Activated CD8-positive, alpha-beta memory T cell treated with anti-CD3 and anti-CD28 coated beads, Interleukin-2, amount 10 ng/mL, durations not matched to agents 7 days and 5 days (primary cell): ENCODE results near the gene STK38L. TPM values are rescaled to one million over a fixed set of nuclear protein-coding genes. Genes with fewer than 3 reads are reported as not detected.

Experiments used
- ATAC-seq: fragments of 150-1000 bp; cut with Tn5 transposase; one replicate; pipeline ENCODE4 v1.10.0; 2021; ENCODE audit warnings: moderate library complexity
- CTCF ChIA-PET: fragments of 350-600 bp; sonication (Branson Sonifier 250); formaldehyde crosslinking; loops from one replicate; lab custom pipeline; 2021; ENCODE audit warnings: antibody characterized with exemption; lab: Charles Lee
- DNase-seq: peaks from one replicate; pipeline ENCODE4 v3.0.0-alpha.2; 2020
- H3K27ac Mint-ChIP-seq: one replicate; pipeline ENCODE4 v1.8.0; 2021; ENCODE audit warnings: mild to moderate bottlenecking, mixed read lengths
- H3K27me3 Mint-ChIP-seq: one replicate; pipeline ENCODE4 v1.8.0; 2021; ENCODE audit warnings: mixed read lengths
- H3K36me3 Mint-ChIP-seq: one replicate; pipeline ENCODE4 v1.8.0; 2021; ENCODE audit warnings: mild to moderate bottlenecking, mixed read lengths
- H3K4me1 Mint-ChIP-seq: one replicate; pipeline ENCODE4 v1.8.0; 2021; ENCODE audit warnings: mixed read lengths
- H3K4me3 Mint-ChIP-seq: one replicate; pipeline ENCODE4 v1.8.0; 2021; ENCODE audit warnings: mild to moderate bottlenecking, moderate library complexity, mixed read lengths
- H3K9me3 Mint-ChIP-seq: one replicate; pipeline ENCODE4 v1.8.0; 2022; ENCODE audit warnings: low read depth, mixed read lengths
- total RNA-seq, 2 experiments: library from RNA; stranded (reverse); gene quantifications; one replicate each; pipeline ENCODE4 v1.2.3, GENCODE V29; 2021

STK38L gene
- total RNA-seq, 2 experiments from 2014 or later = 18.7 to 29.4 TPM

DNA sequence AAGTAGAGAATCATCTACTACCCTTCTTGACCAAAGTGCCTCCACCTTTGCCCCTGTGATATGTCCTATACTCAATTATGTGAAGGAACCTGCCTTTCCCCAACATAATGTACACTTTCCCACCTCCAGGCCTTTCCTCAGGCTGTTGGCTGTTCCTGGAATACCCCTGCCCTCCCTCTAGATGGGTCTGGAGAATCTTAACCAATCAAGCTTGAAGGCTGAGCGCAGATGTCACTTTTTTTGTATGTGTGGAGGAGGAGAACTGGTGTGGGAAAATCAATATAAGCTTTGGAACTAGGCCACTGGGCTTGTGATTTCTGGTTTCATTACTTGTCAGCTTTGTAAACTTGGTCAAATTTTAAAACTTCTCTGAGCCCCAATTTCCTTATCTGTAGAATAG is 93.3 kb downstream of the STK38L start:
- H3K27me3 Mint-ChIP-seq = peaks cover 10% of the 10 kb centered on the region
- CTCF ChIA-PET = interaction anchor here (1.2 kb wide), 1 partner anchor 12 kb away, joined by 4 read pairs; no protein-coding TSS in a partner anchor
- H3K27ac Mint-ChIP-seq = no peak overlapping the region
- DNase-seq (no peak), ATAC-seq (no peak)
- H3K4me1 Mint-ChIP-seq = peaks cover 24% of the 10 kb centered on the region
- no peak overlapping the region for H3K4me3 Mint-ChIP-seq
- H3K9me3 Mint-ChIP-seq = no peaks in the 10 kb centered on the region
- peaks cover 8% of the 10 kb centered on the region for H3K36me3 Mint-ChIP-seq

DNA sequence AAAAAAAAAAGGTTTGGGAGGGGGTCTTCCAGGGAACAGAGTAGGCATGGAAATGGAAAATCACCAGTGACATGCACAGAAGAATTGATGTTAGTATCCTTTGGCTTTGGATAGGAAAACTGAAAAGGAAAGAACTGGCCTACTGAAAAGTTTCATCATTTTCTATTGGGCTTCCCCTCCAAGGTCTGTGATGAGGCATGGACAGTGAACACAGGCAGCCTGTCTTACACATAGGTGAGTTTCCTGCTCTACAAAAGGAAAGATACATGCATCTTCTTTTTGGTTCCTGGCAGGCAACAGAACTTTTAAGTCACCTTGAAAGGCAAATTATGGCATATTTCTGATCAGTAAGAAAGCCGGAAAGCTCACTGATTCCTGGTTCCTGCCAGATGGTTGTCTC is 94.4 kb downstream of the STK38L start:
- CTCF ChIA-PET = interaction anchor here (1.2 kb wide), 1 partner anchor 11 kb away, joined by 4 read pairs; no protein-coding TSS in a partner anchor
- no peak for ATAC-seq
- no peak overlapping the region for H3K27ac Mint-ChIP-seq

DNA sequence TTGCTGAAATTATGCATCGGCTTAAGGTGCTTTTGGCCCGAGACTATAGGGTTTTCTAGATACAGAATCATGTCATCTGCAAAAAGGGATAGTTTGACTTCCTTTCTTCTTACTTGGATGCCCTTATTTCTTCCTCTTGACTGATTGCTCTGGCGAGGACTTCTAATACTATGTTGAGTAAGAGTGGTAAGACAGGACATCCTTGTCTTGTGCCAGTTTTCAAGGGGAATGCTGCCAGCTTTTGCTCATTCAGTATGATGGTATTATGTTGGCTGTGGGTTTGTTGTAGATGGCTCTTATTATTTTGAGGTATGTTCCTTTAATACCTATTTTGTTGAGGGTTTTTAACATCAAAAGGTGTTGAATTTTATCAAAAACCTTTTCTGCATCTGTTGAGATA is 96.9 kb downstream of the STK38L start:
- Mint-ChIP-seq H3K4me1 (peaks cover 2% of the 10 kb centered on the region), H3K36me3 (peaks cover 8% of the 10 kb centered on the region), H3K27ac (no peak overlapping the region), H3K9me3 (no peaks in the 10 kb centered on the region), H3K4me3 (no peak overlapping the region), H3K27me3 (peaks cover 3% of the 10 kb centered on the region)
- ATAC-seq (no peak), DNase-seq (no peak)
- CTCF ChIA-PET = no interaction called here

More for the DNA sequence above, 94.4 kb downstream of the STK38L start:
- peaks cover 22% of the 10 kb centered on the region for H3K4me1 Mint-ChIP-seq
- no peak for DNase-seq
- no peak overlapping the region for H3K4me3 Mint-ChIP-seq
- H3K36me3 Mint-ChIP-seq = peaks cover 8% of the 10 kb centered on the region
- peaks cover 10% of the 10 kb centered on the region for H3K27me3 Mint-ChIP-seq
- H3K9me3 Mint-ChIP-seq = no peaks in the 10 kb centered on the region

DNA sequence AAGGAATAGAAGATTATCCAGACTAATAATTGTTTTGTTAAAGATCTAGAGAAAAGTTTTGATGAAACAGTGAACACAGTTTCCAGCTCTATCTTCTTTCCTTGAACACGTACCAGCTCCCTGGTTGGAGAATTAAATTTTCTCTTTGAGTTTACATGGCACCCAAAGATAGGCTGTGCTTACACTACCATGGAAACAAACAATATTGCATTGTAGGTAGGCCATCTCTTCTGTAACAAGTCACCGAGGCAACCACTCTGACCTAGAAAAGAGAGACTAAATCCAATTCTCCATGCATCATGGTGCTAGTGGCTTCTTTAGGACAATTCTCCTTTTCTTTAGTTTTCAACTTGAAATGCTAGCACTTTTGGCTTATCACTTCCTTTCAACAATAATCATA is 98.5 kb downstream of the STK38L start:
- Mint-ChIP-seq H3K27ac (no peak overlapping the region), H3K9me3 (no peaks in the 10 kb centered on the region), H3K36me3 (peaks cover 10% of the 10 kb centered on the region), H3K4me1 (no peaks in the 10 kb centered on the region), H3K27me3 (peaks cover 3% of the 10 kb centered on the region), H3K4me3 (no peak overlapping the region)
- DNase-seq (no peak), ATAC-seq (no peak)
- CTCF ChIA-PET = interaction anchor here (1.8 kb wide), 1 partner anchor 9 kb away, joined by 6 read pairs; no protein-coding TSS in a partner anchor

DNA sequence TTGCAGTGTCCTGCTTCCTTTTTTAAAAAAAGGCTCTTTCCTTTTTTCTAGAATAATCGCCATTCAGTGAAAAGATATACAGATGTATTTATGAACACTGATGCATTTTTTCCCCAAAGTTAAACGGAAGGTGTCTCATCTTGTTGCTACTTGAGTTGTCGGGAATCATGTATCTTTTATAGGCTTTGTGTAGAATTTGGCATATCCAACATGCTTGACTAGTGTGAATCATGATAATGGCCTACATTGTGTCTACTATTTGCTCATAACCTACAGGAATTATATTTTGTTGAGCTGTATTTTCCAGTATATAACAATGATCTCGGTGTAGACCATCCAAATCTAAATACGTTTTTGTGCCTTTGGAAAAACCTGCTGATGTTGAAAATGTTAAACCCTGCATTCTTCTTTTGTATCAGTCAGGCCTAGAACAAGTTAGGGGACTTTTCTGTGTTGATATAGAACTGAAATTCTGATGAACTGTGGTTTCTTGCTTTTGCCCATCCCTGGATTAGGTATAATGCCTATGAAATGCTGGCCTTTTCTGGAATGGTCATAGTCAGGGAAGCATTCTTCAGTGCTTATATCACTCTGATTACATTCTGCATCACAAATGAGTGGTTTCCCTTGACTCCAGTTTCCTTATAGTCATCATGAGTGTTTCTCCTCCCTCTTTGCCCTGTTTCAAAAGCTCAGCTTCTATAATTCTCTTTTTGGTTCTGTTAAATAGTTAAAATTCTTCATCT is 99.3 kb downstream of the STK38L start:
- Mint-ChIP-seq H3K4me1 (no peaks in the 10 kb centered on the region), H3K27ac (no peak overlapping the region), H3K36me3 (peaks cover 8% of the 10 kb centered on the region), H3K27me3 (no peaks in the 10 kb centered on the region), H3K9me3 (no peaks in the 10 kb centered on the region), H3K4me3 (no peak overlapping the region)
- DNase-seq (no peak), ATAC-seq (no peak)
- CTCF ChIA-PET = interaction anchor here (1.8 kb wide), 1 partner anchor 10 kb away, joined by 6 read pairs; no protein-coding TSS in a partner anchor

DNA sequence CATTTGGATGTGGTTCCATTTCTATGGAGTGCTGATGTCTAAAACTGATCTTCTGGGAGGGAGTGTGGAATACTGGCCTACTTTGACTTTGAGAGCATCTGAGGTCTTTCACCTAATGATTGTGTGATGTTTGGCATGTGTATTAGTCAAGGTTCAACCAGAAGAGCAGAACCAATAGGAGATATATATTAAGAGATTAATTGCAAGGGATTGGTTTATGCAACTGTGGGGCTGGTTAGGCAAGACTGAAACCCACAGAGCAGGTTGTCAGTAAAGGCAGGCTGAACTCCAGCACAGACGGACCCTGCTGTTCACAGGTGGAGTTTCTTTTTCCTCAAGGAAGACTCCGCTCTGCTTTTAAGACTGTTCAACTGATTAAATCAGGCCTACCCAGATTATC is 100.2 kb downstream of the STK38L start:
- H3K27ac Mint-ChIP-seq = no peak overlapping the region
- DNase-seq (no peak), ATAC-seq (no peak)
- no peaks in the 10 kb centered on the region for H3K9me3 Mint-ChIP-seq
- no peak overlapping the region for H3K4me3 Mint-ChIP-seq
- no peaks in the 10 kb centered on the region for H3K4me1 Mint-ChIP-seq
- H3K36me3 Mint-ChIP-seq = peaks cover 5% of the 10 kb centered on the region
- H3K27me3 Mint-ChIP-seq = no peaks in the 10 kb centered on the region
- CTCF ChIA-PET = no interaction called here

DNA sequence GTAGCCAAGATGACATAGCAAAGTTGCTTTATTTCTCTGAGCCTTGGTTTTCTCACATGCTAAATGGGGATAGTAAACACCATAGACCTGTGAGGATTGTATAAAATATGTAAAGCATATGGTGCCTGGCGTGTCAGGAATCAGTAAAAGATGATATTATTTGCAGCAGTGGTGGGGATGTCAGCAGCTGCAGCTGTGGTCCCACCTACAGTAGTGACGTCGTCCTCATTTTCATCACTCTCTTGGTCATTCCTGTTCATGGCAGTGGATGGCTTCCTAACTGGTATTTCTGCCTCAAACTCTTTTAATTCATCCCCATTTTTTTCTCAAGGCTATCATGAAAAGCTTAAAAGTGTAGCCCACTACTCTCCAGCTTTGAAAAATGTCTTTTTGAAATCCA is 100.7 kb downstream of the STK38L start:
- no peak for ATAC-seq
- Mint-ChIP-seq H3K27me3 (no peaks in the 10 kb centered on the region), H3K36me3 (peaks cover 5% of the 10 kb centered on the region), H3K27ac (no peak overlapping the region), H3K4me3 (no peak overlapping the region), H3K4me1 (no peaks in the 10 kb centered on the region), H3K9me3 (no peaks in the 10 kb centered on the region)
- CTCF ChIA-PET = no interaction called here
- no peak for DNase-seq

DNA sequence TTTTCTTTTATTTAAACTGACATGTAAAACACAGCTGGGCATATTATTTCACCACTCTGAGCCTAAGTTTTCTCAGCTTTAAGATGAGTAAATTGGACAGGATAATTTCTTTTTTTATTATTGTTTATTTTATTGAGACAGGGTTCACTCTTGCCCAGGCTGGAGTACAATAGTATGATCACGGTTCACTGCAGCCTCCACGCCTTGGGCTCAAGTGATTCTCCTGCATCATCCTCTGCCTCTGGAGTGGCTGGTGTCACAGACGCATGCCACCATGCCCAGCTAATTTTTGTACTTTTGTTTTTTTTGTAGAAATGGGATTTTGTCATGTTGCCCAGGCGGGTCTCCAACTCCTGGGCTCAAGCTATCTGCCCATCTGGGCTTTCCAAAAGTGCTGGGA is 101.3 kb downstream of the STK38L start:
- ATAC-seq = no peak
- CTCF ChIA-PET = no interaction called here
- no peak for DNase-seq

DNA sequence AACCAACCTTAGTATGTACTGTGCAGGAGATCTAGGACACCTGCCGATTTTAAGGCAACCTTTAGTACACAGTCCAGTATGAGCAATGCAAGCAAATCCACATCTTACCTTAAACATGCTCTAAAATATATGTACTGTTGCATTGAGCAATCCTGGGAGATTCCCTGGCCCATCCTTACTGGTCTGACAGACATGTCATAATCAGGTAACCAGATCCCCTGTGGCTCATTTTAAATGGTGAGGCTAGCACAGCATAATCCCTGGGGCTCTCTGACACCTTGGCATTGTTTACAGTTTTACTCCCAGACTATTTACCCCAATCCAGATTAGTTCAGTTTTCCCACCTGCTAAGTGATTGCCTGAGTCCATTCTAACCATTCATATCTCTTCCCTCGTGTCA is 103.7 kb downstream of the STK38L start:
- Mint-ChIP-seq H3K27ac (no peak overlapping the region), H3K4me3 (no peak overlapping the region), H3K9me3 (no peaks in the 10 kb centered on the region), H3K4me1 (no peaks in the 10 kb centered on the region), H3K36me3 (peaks cover 3% of the 10 kb centered on the region), H3K27me3 (no peaks in the 10 kb centered on the region)
- no peak for DNase-seq
- ATAC-seq = no peak
- CTCF ChIA-PET = interaction anchor here (1.0 kb wide), 1 partner anchor 309 kb away, joined by 4 read pairs; no protein-coding TSS in a partner anchor

More for the DNA sequence above, 101.3 kb downstream of the STK38L start:
- no peak overlapping the region for H3K27ac Mint-ChIP-seq
- no peaks in the 10 kb centered on the region for H3K27me3 Mint-ChIP-seq
- no peaks in the 10 kb centered on the region for H3K9me3 Mint-ChIP-seq
- H3K36me3 Mint-ChIP-seq = peaks cover 1% of the 10 kb centered on the region
- H3K4me3 Mint-ChIP-seq = no peak overlapping the region
- H3K4me1 Mint-ChIP-seq = no peaks in the 10 kb centered on the region

DNA sequence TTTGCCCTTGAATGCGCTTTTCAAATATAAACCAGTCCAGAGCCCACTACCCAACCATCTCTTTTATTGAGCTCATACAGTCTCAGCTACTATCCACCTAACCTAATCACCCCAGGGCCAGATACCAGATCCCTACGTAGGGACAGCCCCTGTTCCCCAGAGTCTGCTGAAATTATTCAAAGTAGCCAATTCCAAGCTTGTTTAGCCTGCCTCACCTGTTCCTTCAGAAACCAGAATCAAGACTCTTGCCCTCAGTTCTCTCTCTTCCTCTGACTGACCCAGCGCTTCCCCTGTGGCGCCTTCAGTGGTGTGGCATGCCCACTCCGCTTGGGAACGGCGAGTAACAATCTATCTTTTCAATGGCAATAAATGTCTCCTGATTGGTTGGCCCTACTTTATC is 107.4 kb downstream of the STK38L start:
- no peak overlapping the region for H3K27ac Mint-ChIP-seq
- DNase-seq = no peak
- peaks cover 2% of the 10 kb centered on the region for H3K36me3 Mint-ChIP-seq
- H3K27me3 Mint-ChIP-seq = peaks cover 13% of the 10 kb centered on the region
- no peaks in the 10 kb centered on the region for H3K9me3 Mint-ChIP-seq
- no peak overlapping the region for H3K4me3 Mint-ChIP-seq
- no peaks in the 10 kb centered on the region for H3K4me1 Mint-ChIP-seq
- ATAC-seq = no peak
- CTCF ChIA-PET = no interaction called here

DNA sequence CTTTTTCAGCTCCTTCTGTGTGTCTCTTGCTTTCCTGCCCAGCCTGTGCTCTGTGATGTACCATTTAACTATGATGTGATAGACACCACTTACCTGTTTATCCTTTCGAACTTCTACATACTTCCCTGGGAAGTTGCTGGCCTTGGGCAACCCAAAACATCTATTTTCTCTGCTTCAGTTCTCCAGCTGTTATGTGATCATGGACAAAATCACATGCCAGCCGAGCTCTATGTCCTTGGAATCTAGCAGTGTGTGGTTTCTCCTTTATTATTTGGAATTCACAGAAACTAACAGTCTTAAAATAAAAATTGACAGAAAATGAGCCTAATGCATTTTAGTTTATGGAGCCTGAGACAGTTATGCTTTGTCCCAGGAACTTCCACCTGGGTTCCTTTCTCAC is 111.4 kb downstream of the STK38L start:
- Mint-ChIP-seq H3K9me3 (no peaks in the 10 kb centered on the region), H3K27me3 (peaks cover 30% of the 10 kb centered on the region), H3K4me1 (peaks cover 2% of the 10 kb centered on the region), H3K36me3 (peaks cover 3% of the 10 kb centered on the region), H3K27ac (no peak overlapping the region), H3K4me3 (no peak overlapping the region)
- CTCF ChIA-PET = interaction anchor here (0.9 kb wide), 1 partner anchor 13 kb away, joined by 3 read pairs; no protein-coding TSS in a partner anchor
- no peak for DNase-seq
- no peak for ATAC-seq

DNA sequence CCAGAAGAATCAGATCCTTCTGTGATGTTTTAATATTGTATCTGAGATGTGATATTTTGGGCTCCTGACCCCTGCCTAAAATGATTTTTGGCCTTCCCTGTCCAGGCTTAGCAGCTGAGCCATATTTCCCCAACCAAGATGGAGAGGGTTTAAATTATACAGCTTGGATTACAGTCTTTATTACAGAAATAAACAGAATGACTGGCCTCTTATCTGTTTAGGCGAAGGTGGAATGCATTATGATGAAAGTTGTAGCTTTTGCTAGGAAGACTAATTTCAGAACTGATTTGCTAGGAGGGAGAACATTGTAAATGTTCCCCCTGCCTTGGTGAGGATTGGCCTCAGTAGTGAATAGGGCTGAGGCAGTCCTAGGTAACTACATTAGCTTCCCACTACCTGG is 111.9 kb downstream of the STK38L start:
- H3K4me3 Mint-ChIP-seq = no peak overlapping the region
- peaks cover 3% of the 10 kb centered on the region for H3K36me3 Mint-ChIP-seq
- peaks cover 30% of the 10 kb centered on the region for H3K27me3 Mint-ChIP-seq
- no peaks in the 10 kb centered on the region for H3K9me3 Mint-ChIP-seq
- peaks cover 2% of the 10 kb centered on the region for H3K4me1 Mint-ChIP-seq
- H3K27ac Mint-ChIP-seq = no peak overlapping the region
- CTCF ChIA-PET = interaction anchor here (0.9 kb wide), 1 partner anchor 13 kb away, joined by 3 read pairs; no protein-coding TSS in a partner anchor
- DNase-seq (no peak), ATAC-seq (no peak)

DNA sequence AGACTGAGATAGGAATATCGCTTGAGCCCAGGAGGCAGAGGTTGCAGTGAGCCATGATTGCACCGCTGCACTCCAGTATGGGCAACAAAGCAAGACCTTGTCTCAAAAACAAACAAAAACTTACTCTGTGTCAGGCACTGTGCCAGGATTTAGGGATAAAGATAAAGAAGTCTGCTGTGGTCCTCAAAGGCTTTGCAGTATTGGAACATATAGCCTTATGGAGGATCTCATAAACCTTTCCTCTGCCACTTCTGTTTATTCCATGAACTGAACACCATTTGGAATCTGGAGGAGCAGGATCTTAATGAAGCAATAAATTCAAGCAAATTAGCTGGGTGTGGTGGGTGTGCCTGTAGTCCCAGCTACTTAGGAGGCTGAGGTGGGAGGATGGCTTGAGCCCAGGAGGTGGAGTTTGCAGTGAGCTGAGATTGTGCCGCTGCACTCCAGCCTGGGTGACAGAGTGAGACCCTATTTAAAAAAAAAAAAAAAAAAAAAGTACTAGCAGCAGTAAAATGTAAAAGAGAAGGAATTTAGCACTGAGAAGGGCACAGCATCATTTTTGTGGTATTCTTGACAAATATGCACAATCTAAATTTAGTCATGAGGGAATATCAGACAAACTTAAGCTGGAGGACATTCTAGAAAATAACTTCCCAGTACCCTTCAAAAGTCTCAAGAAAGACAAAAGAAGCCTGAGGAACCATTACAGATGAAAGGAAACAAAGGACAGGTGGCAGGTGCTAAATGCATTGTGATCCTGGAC is 115.7 kb downstream of the STK38L start:
- ATAC-seq (no peak), DNase-seq (no peak)
- CTCF ChIA-PET = interaction anchor here (0.7 kb wide), 1 partner anchor 35 kb away, joined by 6 read pairs; no protein-coding TSS in a partner anchor
- Mint-ChIP-seq H3K9me3 (peaks cover 2% of the 10 kb centered on the region), H3K27ac (no peak overlapping the region), H3K36me3 (peaks cover 4% of the 10 kb centered on the region), H3K4me1 (peaks cover 6% of the 10 kb centered on the region), H3K4me3 (no peak overlapping the region), H3K27me3 (peaks cover 55% of the 10 kb centered on the region)
